GM06990 (cell line): Measurements from ENCODE around the gene MRPS15.

ENCODE experiments used
- DNase-seq: peaks from one replicate; pipeline ENCODE4 v3.0.0-alpha.2; 2011; ENCODE audit not compliant: insufficient read length; ENCODE audit errors: extremely low read depth
- H3K27me3 ChIP-seq: replicated peaks from 2 replicates; pipeline ENCODE4 v1.6.0; 2011; ENCODE audit warnings: low read length; ENCODE audit not compliant: control insufficient read depth, insufficient read depth
- H3K36me3 ChIP-seq: 2 replicates; pipeline ENCODE4 v1.5.1; 2011; ENCODE audit warnings: low read length; ENCODE audit not compliant: control insufficient read depth, insufficient read depth
- H3K4me3 ChIP-seq: replicated peaks from 2 replicates; pipeline ENCODE4 v1.5.1; 2011; ENCODE audit warnings: low read depth, mild to moderate bottlenecking, control low read depth, low read length
- TF ChIP-seq, protein P1 (sequence below): IDR thresholded peaks from 2 replicates; pipeline ENCODE4 v1.5.1; 2011; ENCODE audit warnings: low read length, control low read depth, mild to moderate bottlenecking, inconsistent platforms; ENCODE audit not compliant: insufficient read depth, poor library complexity, severe bottlenecking

The MRPS15 gene

DNA sequence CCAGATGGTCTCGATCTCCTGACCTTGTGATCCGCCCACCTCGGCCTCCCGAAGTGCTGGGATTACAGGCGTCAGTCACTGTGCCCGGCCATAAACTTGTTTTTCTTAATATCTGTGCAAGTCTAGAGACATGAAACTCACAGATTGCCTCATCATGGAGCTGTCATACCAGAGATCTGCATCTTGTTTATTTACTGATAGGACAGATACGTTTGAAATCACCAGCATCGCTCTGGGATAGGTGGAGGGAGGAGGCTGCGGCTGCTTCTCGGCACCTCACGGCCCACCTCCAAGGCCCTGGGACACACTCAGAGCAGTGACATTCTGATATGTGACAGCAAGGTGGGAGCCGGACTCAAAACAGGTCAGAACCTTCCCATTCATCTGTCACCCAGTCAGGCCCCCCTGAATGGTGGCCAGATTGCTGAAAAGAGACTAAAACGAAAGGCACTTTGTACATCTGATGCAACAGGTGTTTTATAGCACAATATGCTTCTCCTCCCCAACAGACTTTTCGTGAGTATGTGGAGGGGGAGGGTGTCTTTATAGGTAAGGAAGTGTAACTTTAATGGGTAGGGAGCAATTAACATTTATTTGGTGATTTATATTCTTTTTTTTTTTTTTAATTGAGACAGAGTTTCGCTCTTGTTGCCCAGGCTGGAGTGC lies 48.4 kb downstream of the MRPS15 start:
- H3K4me3 ChIP-seq = no peak overlapping the region
- H3K27me3 ChIP-seq = no peaks in the 10 kb centered on the region
- TF ChIP-seq, protein P1, sequence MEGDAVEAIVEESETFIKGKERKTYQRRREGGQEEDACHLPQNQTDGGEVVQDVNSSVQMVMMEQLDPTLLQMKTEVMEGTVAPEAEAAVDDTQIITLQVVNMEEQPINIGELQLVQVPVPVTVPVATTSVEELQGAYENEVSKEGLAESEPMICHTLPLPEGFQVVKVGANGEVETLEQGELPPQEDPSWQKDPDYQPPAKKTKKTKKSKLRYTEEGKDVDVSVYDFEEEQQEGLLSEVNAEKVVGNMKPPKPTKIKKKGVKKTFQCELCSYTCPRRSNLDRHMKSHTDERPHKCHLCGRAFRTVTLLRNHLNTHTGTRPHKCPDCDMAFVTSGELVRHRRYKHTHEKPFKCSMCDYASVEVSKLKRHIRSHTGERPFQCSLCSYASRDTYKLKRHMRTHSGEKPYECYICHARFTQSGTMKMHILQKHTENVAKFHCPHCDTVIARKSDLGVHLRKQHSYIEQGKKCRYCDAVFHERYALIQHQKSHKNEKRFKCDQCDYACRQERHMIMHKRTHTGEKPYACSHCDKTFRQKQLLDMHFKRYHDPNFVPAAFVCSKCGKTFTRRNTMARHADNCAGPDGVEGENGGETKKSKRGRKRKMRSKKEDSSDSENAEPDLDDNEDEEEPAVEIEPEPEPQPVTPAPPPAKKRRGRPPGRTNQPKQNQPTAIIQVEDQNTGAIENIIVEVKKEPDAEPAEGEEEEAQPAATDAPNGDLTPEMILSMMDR = no peak
- no peak for DNase-seq
- no peaks in the 10 kb centered on the region for H3K36me3 ChIP-seq

DNA sequence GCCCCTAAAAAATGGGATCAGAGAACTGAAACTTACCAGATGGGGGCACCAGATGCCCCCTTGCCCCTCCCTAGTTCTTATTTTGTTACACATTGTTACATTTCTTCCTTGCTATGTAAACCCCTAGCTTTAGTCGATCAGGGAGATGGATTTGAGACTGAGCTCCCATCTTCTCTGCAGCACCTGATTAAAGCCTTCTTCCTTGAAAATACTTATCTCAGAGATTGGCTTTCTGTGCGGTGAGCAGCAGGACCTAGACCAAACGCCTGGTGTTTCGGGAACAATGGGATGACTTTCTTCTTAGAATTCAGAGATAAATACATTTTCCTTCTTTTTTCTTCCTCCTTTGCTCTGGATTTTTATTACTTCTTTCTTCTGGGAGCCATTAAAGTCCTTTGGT lies 49.8 kb downstream of the MRPS15 start:
- H3K27me3 ChIP-seq = no peaks in the 10 kb centered on the region
- DNase-seq = no peak
- H3K4me3 ChIP-seq = no peak overlapping the region
- TF ChIP-seq, protein P1 = no peak
- no peaks in the 10 kb centered on the region for H3K36me3 ChIP-seq

DNA sequence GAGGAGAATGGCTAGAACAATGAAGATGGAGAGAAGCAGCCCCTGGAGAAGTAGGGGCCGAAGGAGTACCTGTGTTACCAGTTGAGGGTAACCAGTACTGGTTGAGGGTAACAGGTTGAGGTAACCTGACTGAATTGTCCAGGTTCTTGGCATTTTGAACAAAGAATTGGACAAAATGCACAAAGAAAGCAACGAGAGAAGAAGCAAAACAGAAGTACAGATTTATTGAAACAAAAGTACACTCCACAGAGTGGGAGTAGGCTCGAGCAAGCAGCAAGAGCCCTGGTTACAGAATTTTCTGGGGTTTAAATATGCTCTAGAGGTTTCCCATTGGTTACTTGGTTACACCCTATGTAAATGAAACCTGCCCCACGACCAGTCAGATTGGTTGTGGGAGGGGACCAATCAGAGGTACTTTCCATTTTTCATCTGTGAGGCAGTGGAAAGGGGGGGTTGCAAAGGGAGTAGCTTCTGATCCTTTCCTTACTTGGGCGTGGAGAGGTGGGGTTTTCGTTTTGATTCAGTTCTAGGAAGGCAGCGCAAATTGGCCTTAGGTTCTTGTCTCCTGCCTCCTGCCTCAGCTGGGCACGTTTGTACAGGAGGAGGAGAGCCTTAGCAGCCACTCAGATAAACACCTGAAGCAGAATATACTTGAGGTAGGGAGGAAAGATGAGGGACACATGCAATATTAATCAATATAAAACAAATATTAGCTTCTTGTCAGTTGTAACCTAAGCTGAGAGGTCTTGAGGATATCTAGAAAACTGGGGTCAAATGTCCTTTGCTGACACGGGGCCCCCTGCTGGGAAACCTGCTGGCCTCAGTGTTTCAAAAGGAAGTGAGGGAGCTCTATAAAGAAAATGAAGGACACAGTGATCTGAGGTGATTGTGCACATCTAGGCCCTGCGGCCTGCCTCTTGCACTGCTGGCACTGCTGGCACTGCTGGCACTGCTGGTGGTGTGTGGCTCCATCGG lies 52.2 kb downstream of the MRPS15 start:
- no peak for DNase-seq
- no peaks in the 10 kb centered on the region for H3K36me3 ChIP-seq
- H3K27me3 ChIP-seq = no peaks in the 10 kb centered on the region
- TF ChIP-seq, protein P1 = no peak
- H3K4me3 ChIP-seq = no peak overlapping the region

DNA sequence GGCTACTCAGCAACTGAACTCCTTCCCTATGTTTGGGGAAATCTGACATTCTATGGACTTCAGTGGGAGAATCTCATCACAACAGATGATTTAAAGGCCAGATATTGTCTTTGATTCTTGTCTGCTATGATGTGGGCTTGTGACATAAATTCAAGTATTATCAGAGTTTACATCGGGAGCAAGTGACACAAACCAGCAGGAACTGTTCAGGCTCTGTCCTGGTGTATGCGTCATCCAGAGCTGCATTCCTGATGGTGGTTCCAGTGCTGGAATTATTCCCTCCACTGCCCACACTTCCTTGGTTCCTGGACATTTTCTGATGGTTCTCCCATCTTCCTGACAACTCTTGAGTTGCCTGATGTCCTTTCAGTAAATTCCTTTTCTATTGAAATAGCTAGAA lies 55.7 kb downstream of the MRPS15 start:
- H3K4me3 ChIP-seq = no peak overlapping the region
- no peak for DNase-seq
- TF ChIP-seq, protein P1 = no peak
- H3K36me3 ChIP-seq = no peaks in the 10 kb centered on the region
- no peaks in the 10 kb centered on the region for H3K27me3 ChIP-seq

DNA sequence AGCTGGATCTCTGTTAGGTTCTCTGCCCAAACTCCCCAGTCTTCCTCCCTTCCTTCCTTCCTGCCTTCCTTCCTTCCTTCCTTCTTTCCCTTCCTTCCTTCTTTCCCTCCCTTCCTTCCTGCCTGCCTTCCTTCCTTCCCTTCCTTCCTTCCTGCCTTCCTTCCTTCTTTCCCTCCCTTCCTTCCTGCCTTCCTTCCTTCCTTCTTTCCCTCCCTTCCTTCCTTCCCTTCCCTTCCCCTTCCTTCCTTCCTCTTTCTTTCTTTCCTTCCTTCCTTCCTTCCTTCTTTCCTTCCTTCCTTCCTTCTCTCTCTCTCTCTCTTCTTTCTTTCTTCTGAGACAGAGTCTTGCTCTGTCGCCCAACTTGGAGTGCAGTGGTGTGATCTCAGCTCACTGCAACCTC lies 57.7 kb downstream of the MRPS15 start:
- TF ChIP-seq, protein P1 = no peak
- Histone ChIP-seq H3K4me3 (no peak overlapping the region), H3K27me3 (no peaks in the 10 kb centered on the region), H3K36me3 (no peaks in the 10 kb centered on the region)
- no peak for DNase-seq
